Activated gamma-delta T cell (primary cell): ENCODE measurements around the gene CCDC180.
"Not testable (repeated sequence)": the region's sequence is repeated elsewhere in the genome, so short reads cannot be mapped to it uniquely, and the experiment has no call there.

Experiments used
- DNase-seq: peaks from one replicate; lab custom pipeline; 2025; lab: John Stamatoyannopoulos, UW
- total RNA-seq, 2 donors: gene quantifications; one replicate each; lab custom pipeline; 2026; lab: John Stamatoyannopoulos, UW

Gene CCDC180
- 4.1 to 5.1 reads per million in 2 donors for total RNA-seq

- DNase-seq = no peak
These were observed at the start of gene CCDC180 for GRCh38 chr9:97307500-97308163. Gene CCDC180, plus strand, starts transcription at chr9:97307659. Its CDS starts 405 bp downstream, at chr9:97308064.

GRCh38 chr9:97259834-97260514, 47.5 kb upstream of the CCDC180 start:
- not testable (repeated sequence) for DNase-seq

- DNase-seq = no peak
These were observed 36.2 kb upstream of the CCDC180 start for GRCh38 chr9:97271292-97271691.

GRCh38 chr9:97272072-97272471, 35.4 kb upstream of the CCDC180 start:
- no peak for DNase-seq

- no peak for DNase-seq
These were observed 31.1 kb upstream of the CCDC180 start for GRCh38 chr9:97276310-97276852.

- no peak for DNase-seq
These were observed 29.5 kb upstream of the CCDC180 start for GRCh38 chr9:97277953-97278352.

- DNase-seq = no peak
These were observed 26.6 kb upstream of the CCDC180 start for GRCh38 chr9:97280755-97281330.

- DNase-seq = no peak
These were observed 23.7 kb upstream of the CCDC180 start for GRCh38 chr9:97283768-97284167.

- no peak for DNase-seq
These were observed 22.7 kb upstream of the CCDC180 start for GRCh38 chr9:97284798-97285197.

- no peak for DNase-seq
These were observed 15.3 kb upstream of the CCDC180 start for GRCh38 chr9:97292200-97292599.

- DNase-seq = no peak
These were observed 14.2 kb upstream of the CCDC180 start for GRCh38 chr9:97293207-97293721.

GRCh38 chr9:97293818-97294217, 13.6 kb upstream of the CCDC180 start:
- no peak for DNase-seq

- no peak for DNase-seq
These were observed 9.6 kb upstream of the CCDC180 start for GRCh38 chr9:97297889-97298288.

GRCh38 chr9:97299809-97300414, 7.5 kb upstream of the CCDC180 start:
- DNase-seq = no peak

- no peak for DNase-seq
These were observed 6.9 kb upstream of the CCDC180 start for GRCh38 chr9:97300586-97300985.

GRCh38 chr9:97301974-97302373, 5.5 kb upstream of the CCDC180 start:
- no peak for DNase-seq

- no peak for DNase-seq
These were observed 2.9 kb upstream of the CCDC180 start for GRCh38 chr9:97304586-97304985.

GRCh38 chr9:97305501-97306298, 1.8 kb upstream of the CCDC180 start:
- DNase-seq = no peak

GRCh38 chr9:97307091-97307490, 368 bp upstream of the CCDC180 start:
- no peak for DNase-seq

GRCh38 chr9:97309260-97309659, 1.8 kb downstream of the CCDC180 start:
- no peak for DNase-seq

GRCh38 chr9:97310023-97310422, 2.6 kb downstream of the CCDC180 start:
- DNase-seq = no peak
